K562 (cell line): ENCODE results near the gene C11orf54. TPM values are rescaled to one million over a fixed set of nuclear protein-coding genes. Genes with fewer than 3 reads are reported as not detected.
A peak's percentile ranks its signal among the peaks of the same experiment; 100 is the strongest.

Experiments used
- CSDE1 ChIP-seq, 2 experiments: fragments of 450-650 bp; IDR thresholded peaks; 2 replicates each; pipeline ENCODE4 v1.6.1; 2016; ENCODE audit warnings: mild to moderate bottlenecking in 1 of 2
- HNRNPK ChIP-seq: fragments of 200-400 bp; formaldehyde crosslinking; IDR thresholded peaks from one replicate; pipeline ENCODE4 v1.6.1; 2018; ENCODE audit warnings: mild to moderate bottlenecking, low read depth, low read length; ENCODE audit not compliant: poor library complexity, severe bottlenecking
- KAT7 ChIP-seq: sonication (generic); formaldehyde crosslinking; IDR thresholded peaks from 2 replicates; pipeline ENCODE4 v1.8.0; 2022; ENCODE audit warnings: missing genetic modification reagents, mild to moderate bottlenecking, borderline replicate concordance
- LEF1 ChIP-seq: fragments of 450-650 bp; IDR thresholded peaks from 2 replicates; pipeline ENCODE4 v1.6.1; 2016; ENCODE audit warnings: mild to moderate bottlenecking
- NONO ChIP-seq, 2 experiments: fragments of 200-400 bp in 1 of 2; fragments of 450-650 bp in 1 of 2; formaldehyde crosslinking in 1 of 2; IDR thresholded peaks; 2 replicates each; pipeline ENCODE4 v1.6.1; 2017; ENCODE audit warnings: low read depth in 2 of 2, mild to moderate bottlenecking in 2 of 2, moderate library complexity in 2 of 2, low read length in 1 of 2
- NR2C2 ChIP-seq, 2 experiments: fragments of 200-800 bp in 1 of 2; sonication (Bioruptor generic) in 1 of 2; sonication (generic) in 1 of 2; formaldehyde crosslinking in 1 of 2; IDR thresholded peaks; 2 replicates each; pipeline versions ENCODE4 v1.6.1 to v1.8.0; 2016 to 2022; ENCODE audit warnings: mild to moderate bottlenecking in 1 of 2, missing compliant biosample characterization in 1 of 2, missing genetic modification characterization in 1 of 2, missing genetic modification reagents in 1 of 2
- NR2F6 ChIP-seq: fragments of 450-650 bp; formaldehyde crosslinking; IDR thresholded peaks from 2 replicates; pipeline ENCODE4 v1.4.0; 2020; ENCODE audit warnings: mild to moderate bottlenecking
- NR3C1 ChIP-seq: sonication (generic); formaldehyde crosslinking; IDR thresholded peaks from 2 replicates; pipeline ENCODE4 v1.8.1; 2022; ENCODE audit warnings: missing genetic modification reagents
- NR4A1 ChIP-seq, 2 experiments: fragments of 250-450 bp in 1 of 2; fragments of 450-650 bp in 1 of 2; sonication (Bioruptor Pico) in 1 of 2; IDR thresholded peaks; 2 replicates each; pipeline versions ENCODE4 v1.4.0 to v1.6.1; 2016 to 2020; ENCODE audit warnings: mild to moderate bottlenecking in 2 of 2, missing compliant biosample characterization in 1 of 2, missing genetic modification characterization in 1 of 2, moderate library complexity in 1 of 2
- PRMT5 ChIP-seq: sonication (generic); formaldehyde crosslinking; IDR thresholded peaks from 2 replicates; pipeline ENCODE4 v1.5.0; 2020; ENCODE audit warnings: missing genetic modification reagents
- PYGO2 ChIP-seq: fragments of 450-650 bp; IDR thresholded peaks from 2 replicates; pipeline ENCODE4 v1.6.1; 2016; ENCODE audit warnings: mild to moderate bottlenecking, missing genetic modification characterization, moderate library complexity, missing compliant biosample characterization
- RBBP5 ChIP-seq: fragments of 200-600 bp; sonication (generic); IDR thresholded peaks from 2 replicates; pipeline ENCODE4 v1.6.1; 2012; ENCODE audit warnings: borderline replicate concordance, mild to moderate bottlenecking, low read length, control low read depth, inconsistent platforms; ENCODE audit not compliant: insufficient read depth, poor library complexity, severe bottlenecking
- SAP30 ChIP-seq: fragments of 200-600 bp; sonication (generic); IDR thresholded peaks from 2 replicates; pipeline ENCODE4 v1.6.1; 2012; ENCODE audit warnings: borderline replicate concordance, low read depth, mild to moderate bottlenecking, moderate library complexity, low read length, control low read depth, inconsistent platforms; ENCODE audit not compliant: insufficient read depth, poor library complexity, severe bottlenecking
- SMAD1 ChIP-seq: fragments of 150-350 bp; IDR thresholded peaks from 2 replicates; pipeline ENCODE4 v1.6.1; 2014; ENCODE audit warnings: low read length, low read depth; ENCODE audit not compliant: partially characterized antibody
- TAF7 ChIP-seq: fragments of 450-650 bp; IDR thresholded peaks from 2 replicates; pipeline ENCODE4 v1.6.1; 2016; ENCODE audit warnings: missing genetic modification characterization, missing compliant biosample characterization
- TCF3 ChIP-seq: sonication (generic); formaldehyde crosslinking; IDR thresholded peaks from 2 replicates; pipeline ENCODE4 v1.4.0; 2020; ENCODE audit warnings: mild to moderate bottlenecking, missing genetic modification reagents
- XRCC3 ChIP-seq: fragments of 450-650 bp; IDR thresholded peaks from 2 replicates; pipeline ENCODE4 v1.6.1; 2017; ENCODE audit warnings: mild to moderate bottlenecking, moderate library complexity
- ZNF282 ChIP-seq: sonication (generic); formaldehyde crosslinking; IDR thresholded peaks from 2 replicates; pipeline ENCODE4 v1.8.1; 2023; ENCODE audit warnings: missing genetic modification reagents
- ZNF324 ChIP-seq: fragments of 250-450 bp; sonication (Bioruptor Pico); IDR thresholded peaks from 2 replicates; pipeline ENCODE4 v1.4.0; 2020; ENCODE audit warnings: mild to moderate bottlenecking
- ZNF583 ChIP-seq: fragments of 250-450 bp; sonication (Bioruptor Pico); IDR thresholded peaks from 2 replicates; pipeline ENCODE4 v1.4.0; 2020
- ZNF77 ChIP-seq: fragments of 250-450 bp; sonication (Bioruptor Pico); IDR thresholded peaks from 2 replicates; pipeline ENCODE4 v1.5.0; 2020
- ZSCAN29 ChIP-seq: fragments of 450-650 bp; IDR thresholded peaks from 2 replicates; pipeline ENCODE4 v1.6.1; 2017
- polyA plus RNA-seq, 8 experiments: library from polyadenylated mRNA; depleted of rRNA in 4 of 8; stranded (reverse) in 5 of 8; unstranded in 3 of 8; fragments of >200 nt; fragmentation: Nextera tagmentation in 2 of 8; fragmentation: Illumina TruSeq in 1 of 8; extraction: Ambion mirVana in 2 of 8; extraction: Trizol in 1 of 8; gene quantifications; 2 replicates each; pipeline versions ENCODE4 v1.2.1 to v1.2.3, GENCODE V29; 2011 to 2014; ENCODE audit warnings: inconsistent platforms in 1 of 8, missing spikeins in 1 of 8
- total RNA-seq, 7 experiments: library from RNA; depleted of rRNA in 6 of 7; stranded (reverse); fragments of >200 nt in 6 of 7; fragmentation: Illumina TruSeq in 2 of 7; extraction: Trizol in 2 of 7; gene quantifications; 2 replicates each; pipeline versions ENCODE4 v1.2.1 to v1.2.3, GENCODE V29; 2011 to 2021; ENCODE audit warnings: low replicate concordance in 1 of 7
- TF ChIP-seq, protein P1 (sequence below): IDR thresholded peaks from 3 replicates; pipeline ENCODE4 v1.6.1; 2011; ENCODE audit warnings: borderline replicate concordance, mild to moderate bottlenecking; ENCODE audit not compliant: insufficient read length, insufficient read depth
- TF ChIP-seq, protein P2 (sequence below): sonication (generic); formaldehyde crosslinking; IDR thresholded peaks from 2 replicates; pipeline ENCODE4 v1.8.1; 2022; ENCODE audit warnings: missing genetic modification reagents
- TF ChIP-seq, protein P3 (sequence below): fragments of 250-450 bp; sonication (Bioruptor Pico); IDR thresholded peaks from 2 replicates; pipeline ENCODE4 v1.4.0; 2020

Gene C11orf54
- total and polyA plus RNA-seq, 9 of the 15 experiments (the other 6 are each of a cell fraction or from before 2014, with no cell fraction given): 13.4 to 33.0 (median 23.1) TPM

DNA sequence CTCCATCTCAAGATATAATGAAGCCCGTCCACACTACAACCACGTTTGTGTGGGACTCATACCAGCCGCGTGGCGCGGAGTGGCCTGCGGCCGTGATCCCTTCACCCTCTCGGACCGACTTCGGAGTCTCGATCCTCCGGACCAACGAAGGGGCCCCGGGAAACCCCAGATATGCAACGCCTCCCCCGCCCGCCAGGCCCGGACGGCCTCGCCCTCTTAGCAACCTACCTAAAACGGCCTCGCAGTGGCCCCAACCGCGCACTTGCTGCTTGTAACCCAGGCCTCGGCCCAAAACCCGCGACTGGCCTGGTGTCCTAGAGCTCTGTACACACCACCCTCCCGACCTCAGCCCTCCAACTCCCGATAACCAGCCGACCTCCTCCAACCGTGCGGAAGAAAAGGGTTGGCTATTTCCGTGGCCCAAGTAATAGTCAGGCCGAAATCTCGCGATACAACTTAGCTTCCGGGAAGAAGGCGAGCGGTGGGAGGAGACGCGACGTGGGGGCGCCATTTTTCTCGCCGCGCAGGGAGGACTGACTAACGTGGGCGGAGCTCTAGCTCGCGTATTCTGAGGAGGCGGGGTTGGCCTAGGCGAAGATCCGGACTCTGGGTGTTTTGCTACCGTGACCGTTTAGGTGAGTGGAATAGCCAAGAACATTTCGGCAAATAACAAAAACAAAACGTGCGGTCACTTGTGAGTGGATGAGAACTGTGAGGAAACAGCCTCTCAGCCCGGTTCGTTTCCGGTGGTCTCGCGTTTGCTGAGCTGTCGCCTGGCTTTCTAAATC is at the start of gene C11orf54, which contains the start of gene TAF1D (continued):
- TF ChIP-seq RBBP5 (peak; percentile 77), NR3C1 (CRISPR knock-in tag) (no peak), CSDE1 (IDR thresholded peaks at IDR 0.05) (no peak), SAP30 (peak; percentile 17), ZNF583 (no peak), NR4A1 (CRISPR knock-in tag; IDR thresholded peaks at IDR 0.05) (no peak), NR4A1 (tag; IDR thresholded peaks at IDR 0.05) (no peak), SMAD1 (peak; percentile 95), ZSCAN29 (peak; percentile 52; the same call in 1 of the 2 replicates), NR2C2 (CRISPR knock-in tag; IDR thresholded peaks at IDR 0.05) (no peak), NR2C2 (tag; IDR thresholded peaks at IDR 0.05) (peak; percentile 35; the same call in 1 of the 2 replicates), LEF1 (no peak), KAT7 (CRISPR knock-in tag) (no peak), ZNF282 (CRISPR knock-in tag) (no peak), NR2F6 (CRISPR knock-in tag) (peak; percentile 76; the same call in 1 of the 2 replicates), TAF7 (tag) (peak; percentile 92), PRMT5 (no peak), XRCC3 (no peak), TCF3 (CRISPR knock-in tag) (no peak; the same call in 1 of the 2 replicates), ZNF324 (CRISPR knock-in tag) (no peak), PYGO2 (tag) (no peak), NONO (IDR thresholded peaks at IDR 0.05; ENCODE audit: low read depth in 2 of 2, low read length in 1 of 2) (0 out of 4 replicates have a peak, but pooled peaks have one; percentile 34 to 35), HNRNPK (no peak), ZNF77 (no peak)
- TF ChIP-seq, protein P1, sequence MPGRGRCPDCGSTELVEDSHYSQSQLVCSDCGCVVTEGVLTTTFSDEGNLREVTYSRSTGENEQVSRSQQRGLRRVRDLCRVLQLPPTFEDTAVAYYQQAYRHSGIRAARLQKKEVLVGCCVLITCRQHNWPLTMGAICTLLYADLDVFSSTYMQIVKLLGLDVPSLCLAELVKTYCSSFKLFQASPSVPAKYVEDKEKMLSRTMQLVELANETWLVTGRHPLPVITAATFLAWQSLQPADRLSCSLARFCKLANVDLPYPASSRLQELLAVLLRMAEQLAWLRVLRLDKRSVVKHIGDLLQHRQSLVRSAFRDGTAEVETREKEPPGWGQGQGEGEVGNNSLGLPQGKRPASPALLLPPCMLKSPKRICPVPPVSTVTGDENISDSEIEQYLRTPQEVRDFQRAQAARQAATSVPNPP: no peak
- TF ChIP-seq, protein P2, sequence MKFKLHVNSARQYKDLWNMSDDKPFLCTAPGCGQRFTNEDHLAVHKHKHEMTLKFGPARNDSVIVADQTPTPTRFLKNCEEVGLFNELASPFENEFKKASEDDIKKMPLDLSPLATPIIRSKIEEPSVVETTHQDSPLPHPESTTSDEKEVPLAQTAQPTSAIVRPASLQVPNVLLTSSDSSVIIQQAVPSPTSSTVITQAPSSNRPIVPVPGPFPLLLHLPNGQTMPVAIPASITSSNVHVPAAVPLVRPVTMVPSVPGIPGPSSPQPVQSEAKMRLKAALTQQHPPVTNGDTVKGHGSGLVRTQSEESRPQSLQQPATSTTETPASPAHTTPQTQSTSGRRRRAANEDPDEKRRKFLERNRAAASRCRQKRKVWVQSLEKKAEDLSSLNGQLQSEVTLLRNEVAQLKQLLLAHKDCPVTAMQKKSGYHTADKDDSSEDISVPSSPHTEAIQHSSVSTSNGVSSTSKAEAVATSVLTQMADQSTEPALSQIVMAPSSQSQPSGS (CRISPR knock-in tag): no peak
- TF ChIP-seq, protein P3, sequence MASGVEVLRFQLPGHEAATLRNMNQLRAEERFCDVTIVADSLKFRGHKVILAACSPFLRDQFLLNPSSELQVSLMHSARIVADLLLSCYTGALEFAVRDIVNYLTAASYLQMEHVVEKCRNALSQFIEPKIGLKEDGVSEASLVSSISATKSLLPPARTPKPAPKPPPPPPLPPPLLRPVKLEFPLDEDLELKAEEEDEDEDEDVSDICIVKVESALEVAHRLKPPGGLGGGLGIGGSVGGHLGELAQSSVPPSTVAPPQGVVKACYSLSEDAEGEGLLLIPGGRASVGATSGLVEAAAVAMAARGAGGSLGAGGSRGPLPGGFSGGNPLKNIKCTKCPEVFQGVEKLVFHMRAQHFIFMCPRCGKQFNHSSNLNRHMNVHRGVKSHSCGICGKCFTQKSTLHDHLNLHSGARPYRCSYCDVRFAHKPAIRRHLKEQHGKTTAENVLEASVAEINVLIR: no peak
